Endothelial cell of umbilical vein (primary cell): ENCODE results near the gene BTBD18.

Experiments
- EZH2 ChIP-seq: IDR thresholded peaks from 2 replicates; pipeline ENCODE4 v1.6.1; 2012; ENCODE audit warnings: borderline replicate concordance, low read depth, mild to moderate bottlenecking, moderate library complexity, low read length, inconsistent platforms; ENCODE audit not compliant: severe bottlenecking
- JUN ChIP-seq: IDR thresholded peaks from 2 replicates; pipeline ENCODE4 v1.6.1; 2011; ENCODE audit warnings: borderline replicate concordance, low read depth; ENCODE audit not compliant: insufficient read length, insufficient read depth
- MAX ChIP-seq: IDR thresholded peaks from 2 replicates; pipeline ENCODE4 v1.6.1; 2011; ENCODE audit not compliant: insufficient read depth, insufficient read length
- MYC ChIP-seq: IDR thresholded peaks from one replicate; pipeline ENCODE4 v1.6.1; 2011; ENCODE audit warnings: mild to moderate bottlenecking, low read depth, low read length
- POLR2A ChIP-seq: IDR thresholded peaks from 2 replicates; pipeline ENCODE4 v1.6.1; 2012; ENCODE audit warnings: low read depth, mild to moderate bottlenecking, control low read depth, low read length
- POLR2AphosphoS5 ChIP-seq: IDR thresholded peaks from 2 replicates; pipeline ENCODE4 v1.6.1; 2012; ENCODE audit warnings: low read depth, mild to moderate bottlenecking, control low read depth, low read length, moderate library complexity; ENCODE audit not compliant: insufficient read depth
- TF ChIP-seq, protein P1 (sequence below), 2 donors: IDR thresholded peaks; 1 replicate in 1 of 2; 2 replicates in 1 of 2; pipeline ENCODE4 v1.5.1; 2011; ENCODE audit warnings: low read length in 2 of 2, mild to moderate bottlenecking in 2 of 2, moderate library complexity in 2 of 2, control low read depth in 1 of 2, inconsistent platforms in 1 of 2, low read depth in 1 of 2; ENCODE audit not compliant: insufficient read depth in 1 of 2; ENCODE audit errors: extremely low read depth in 1 of 2

DNA sequence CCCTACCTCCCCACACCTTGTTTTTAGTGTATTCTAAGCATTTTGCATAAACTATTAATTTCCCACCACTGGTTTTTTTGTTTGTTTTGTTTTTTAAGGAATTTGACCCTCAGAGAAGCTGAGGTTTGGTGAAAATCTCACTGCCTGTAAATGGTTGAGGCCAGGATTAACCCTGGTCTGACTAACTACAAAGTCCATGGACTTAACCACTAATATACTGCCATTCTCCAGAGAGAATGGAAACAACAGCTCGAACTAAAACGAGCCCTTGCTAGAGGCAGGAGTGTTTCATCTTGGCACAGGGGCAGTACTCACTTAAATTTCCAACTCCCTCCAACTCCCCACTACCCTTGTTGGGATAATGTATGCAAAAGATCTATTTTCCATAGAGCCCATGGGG, 12.9 kb upstream of the BTBD18 start:
- TF ChIP-seq, protein P1, sequence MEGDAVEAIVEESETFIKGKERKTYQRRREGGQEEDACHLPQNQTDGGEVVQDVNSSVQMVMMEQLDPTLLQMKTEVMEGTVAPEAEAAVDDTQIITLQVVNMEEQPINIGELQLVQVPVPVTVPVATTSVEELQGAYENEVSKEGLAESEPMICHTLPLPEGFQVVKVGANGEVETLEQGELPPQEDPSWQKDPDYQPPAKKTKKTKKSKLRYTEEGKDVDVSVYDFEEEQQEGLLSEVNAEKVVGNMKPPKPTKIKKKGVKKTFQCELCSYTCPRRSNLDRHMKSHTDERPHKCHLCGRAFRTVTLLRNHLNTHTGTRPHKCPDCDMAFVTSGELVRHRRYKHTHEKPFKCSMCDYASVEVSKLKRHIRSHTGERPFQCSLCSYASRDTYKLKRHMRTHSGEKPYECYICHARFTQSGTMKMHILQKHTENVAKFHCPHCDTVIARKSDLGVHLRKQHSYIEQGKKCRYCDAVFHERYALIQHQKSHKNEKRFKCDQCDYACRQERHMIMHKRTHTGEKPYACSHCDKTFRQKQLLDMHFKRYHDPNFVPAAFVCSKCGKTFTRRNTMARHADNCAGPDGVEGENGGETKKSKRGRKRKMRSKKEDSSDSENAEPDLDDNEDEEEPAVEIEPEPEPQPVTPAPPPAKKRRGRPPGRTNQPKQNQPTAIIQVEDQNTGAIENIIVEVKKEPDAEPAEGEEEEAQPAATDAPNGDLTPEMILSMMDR (IDR thresholded peaks at IDR 0.05; ENCODE audit: extremely low read depth in 1 of 2, insufficient read depth in 1 of 2, low read depth in 1 of 2, low read length in 2 of 2): no peak
- no peak for TF ChIP-seq MYC
- TF ChIP-seq POLR2AphosphoS5: no peak
- no peak for TF ChIP-seq EZH2
- no peak for TF ChIP-seq JUN
- no peak for TF ChIP-seq POLR2A
- TF ChIP-seq MAX: no peak
